HepG2 (cell line): Measurements from ENCODE around the gene SORBS2. TPM values are rescaled to one million over a fixed set of nuclear protein-coding genes. Genes with fewer than 3 reads are reported as not detected.
A peak's percentile ranks its signal among the peaks of the same experiment; 100 is the strongest.

ENCODE experiments used
- ATAC-seq: fragments of 200-7000 bp; cut with Tn5 transposase; 3 replicates; pipeline ENCODE4 v1.9.1; 2020; ENCODE audit warnings: mild to moderate bottlenecking, moderate library complexity
- BruUV-seq: library from RNA; stranded (reverse); fragments of 400-500 nt; replicated peaks from 2 replicates; lab custom pipeline; 2021; lab: Mats Ljungman, UMichigan
- CTCF ChIA-PET: fragments of 300-600 bp; formaldehyde crosslinking; extraction: SDS; loops from one replicate; lab custom pipeline; 2021; ENCODE audit warnings: low total read pairs, inconsistent platforms, low intra/inter-chr PET ratio; lab: Yijun Ruan, JAX
- POLR2A ChIA-PET: fragments of 350-600 bp; sonication (Branson Sonifier 250); formaldehyde crosslinking; loops from one replicate; lab custom pipeline; 2020; ENCODE audit warnings: antibody characterized with exemption, inconsistent platforms; lab: Yijun Ruan, JAX
- DNase-seq: peaks from one replicate; pipeline ENCODE4 v3.0.0-alpha.2; 2015; ENCODE audit warnings: low spot score
- FAIRE-seq: peaks from 3 replicates; lab custom pipeline; 2011; peaks lifted over from hg19 to GRCh38; lab: Jason Lieb, UNC
- H2AFZ ChIP-seq: one replicate; pipeline ENCODE4 v1.6.1; 2011; ENCODE audit warnings: low read length, inconsistent platforms
- H3K27ac ChIP-seq: fragments of 300-600 bp; 3 replicates; pipeline ENCODE4 v1.8.0; 2011; ENCODE audit warnings: mixed run types, mild to moderate bottlenecking, mixed read lengths, low read length, inconsistent platforms; ENCODE audit not compliant: insufficient read depth; ENCODE audit errors: extremely low read length
- H3K27me3 ChIP-seq, 2 experiments: fragments of 200-600 bp in 1 of 2; 2 replicates in 1 of 2; 3 replicates in 1 of 2; pipeline versions ENCODE4 v1.6.0 to v1.8.0; 2011; ENCODE audit warnings: low read length in 2 of 2, mild to moderate bottlenecking in 2 of 2, moderate library complexity in 2 of 2, inconsistent platforms in 1 of 2; ENCODE audit not compliant: insufficient read depth in 2 of 2, control insufficient read depth in 1 of 2
- H3K36me3 ChIP-seq, 2 experiments: fragments of 200-600 bp in 1 of 2; replicated peaks in 1 of 2; 2 replicates in 1 of 2; 3 replicates in 1 of 2; pipeline versions ENCODE4 v1.5.1 to v1.8.0; 2011; ENCODE audit warnings: low read length in 2 of 2, inconsistent platforms in 1 of 2; ENCODE audit not compliant: insufficient read depth in 2 of 2, control insufficient read depth in 1 of 2
- H3K4me1 ChIP-seq: 2 replicates; pipeline ENCODE4 v1.5.1; 2012; ENCODE audit warnings: low read length, inconsistent platforms; ENCODE audit not compliant: insufficient read depth
- H3K4me2 ChIP-seq: 2 replicates; pipeline ENCODE4 v1.6.0; 2011; ENCODE audit warnings: low read depth, low read length, inconsistent platforms
- H3K4me3 ChIP-seq, 3 experiments: fragments of 200-600 bp in 1 of 3; sonication (generic), shearing (Covaris generic) in 1 of 3; replicated peaks in 1 of 3; 2 replicates each; pipeline ENCODE4 v1.5.1; 2011 to 2016; ENCODE audit warnings: low read length in 3 of 3, inconsistent platforms in 2 of 3, low read depth in 2 of 3, mild to moderate bottlenecking in 2 of 3, control low read depth in 1 of 3, mixed read lengths in 1 of 3; ENCODE audit not compliant: insufficient read depth in 1 of 3
- H3K79me2 ChIP-seq: one replicate; pipeline ENCODE4 v1.6.1; 2011; ENCODE audit warnings: low read length, inconsistent platforms; ENCODE audit not compliant: insufficient read depth
- H3K9ac ChIP-seq: 2 replicates; pipeline ENCODE4 v1.6.0; 2011; ENCODE audit warnings: mild to moderate bottlenecking, low read depth, low read length, inconsistent platforms; ENCODE audit not compliant: insufficient read depth
- H3K9me3 ChIP-seq: 2 replicates; pipeline ENCODE4 v1.5.1; 2012; ENCODE audit warnings: mild to moderate bottlenecking, low read length
- H4K20me1 ChIP-seq: 2 replicates; pipeline ENCODE4 v1.6.0; 2011; ENCODE audit warnings: inconsistent platforms, mild to moderate bottlenecking, low read length, moderate library complexity; ENCODE audit not compliant: insufficient read depth
- CEBPG ChIP-seq: IDR thresholded peaks from 2 replicates; pipeline ENCODE4 v1.6.1; 2016
- DNMT1 ChIP-seq: sonication (generic); formaldehyde crosslinking; IDR thresholded peaks from 2 replicates; pipeline ENCODE4 v1.5.1; 2020; ENCODE audit warnings: mild to moderate bottlenecking, missing genetic modification reagents
- ELK4 ChIP-seq: sonication (generic); formaldehyde crosslinking; IDR thresholded peaks from 2 replicates; pipeline ENCODE4 v1.9.0; 2021; ENCODE audit warnings: missing genetic modification reagents, borderline replicate concordance
- GATAD2A ChIP-seq: IDR thresholded peaks from 2 replicates; pipeline ENCODE4 v1.6.1; 2016
- KDM1A ChIP-seq: IDR thresholded peaks from 2 replicates; pipeline ENCODE4 v1.6.1; 2016; ENCODE audit warnings: missing compliant biosample characterization
- LCORL ChIP-seq, 2 experiments: fragments of 450-650 bp in 1 of 2; sonication (generic) in 1 of 2; formaldehyde crosslinking in 1 of 2; IDR thresholded peaks; 2 replicates each; pipeline versions ENCODE4 v1.5.0 to v1.6.1; 2017 to 2020; ENCODE audit warnings: antibody characterized with exemption in 1 of 2, missing genetic modification reagents in 1 of 2
- NFE2 ChIP-seq: sonication (generic); formaldehyde crosslinking; IDR thresholded peaks from 2 replicates; pipeline ENCODE4 v1.4.0; 2020; ENCODE audit warnings: missing genetic modification reagents
- NR2F2 ChIP-seq: IDR thresholded peaks from 2 replicates; pipeline ENCODE4 v1.6.1; 2012; ENCODE audit warnings: low read depth, inconsistent platforms, borderline replicate concordance
- PRDM15 ChIP-seq: sonication (generic); formaldehyde crosslinking; IDR thresholded peaks from 2 replicates; pipeline ENCODE4 v1.4.0; 2020; ENCODE audit warnings: missing genetic modification reagents
- RXRB ChIP-seq: IDR thresholded peaks from 2 replicates; pipeline ENCODE4 v1.6.1; 2016; ENCODE audit warnings: borderline replicate concordance, missing genetic modification reagents, missing compliant biosample characterization
- SKIL ChIP-seq: sonication (generic); formaldehyde crosslinking; IDR thresholded peaks from 2 replicates; pipeline ENCODE4 v1.8.0; 2022; ENCODE audit warnings: missing genetic modification reagents, mild to moderate bottlenecking, moderate library complexity, borderline replicate concordance
- TMF1 ChIP-seq: sonication (generic); formaldehyde crosslinking; IDR thresholded peaks from 2 replicates; pipeline ENCODE4 v1.8.1; 2022; ENCODE audit warnings: low read depth, missing genetic modification reagents
- ZNF687 ChIP-seq: sonication (generic); formaldehyde crosslinking; IDR thresholded peaks from 2 replicates; pipeline ENCODE4 v1.5.1; 2020; ENCODE audit warnings: mild to moderate bottlenecking, missing genetic modification reagents, moderate library complexity
- WGBS: methylation state at CpG from one replicate; pipeline ENCODE4 v1.1.6; 2017; ENCODE audit warnings: low lambda C conversion rate; 5-methylcytosine and 5-hydroxymethylcytosine counted together
- in situ Hi-C: cut with HindIII; loops from 2 replicates; pipeline ENCODE4 v1.10.0; 2017; ENCODE audit warnings: low pct_unique_long_range_greater_than_20kb; ENCODE audit not compliant: extremely low pct_ligation_motif_present
- intact Hi-C: fragments of 100-400 bp; cut with micrococcal nuclease; formaldehyde crosslinking; loops from one replicate; pipeline ENCODE4 v1.10.0; 2022; ENCODE audit not compliant: unreplicated experiment
- polyA plus RNA-seq, 8 experiments: library from polyadenylated mRNA; depleted of rRNA in 3 of 8; stranded (reverse) in 7 of 8; unstranded in 1 of 8; fragments of >200 nt; fragmentation: Illumina TruSeq in 4 of 8; extraction: Trizol in 4 of 8; gene quantifications; 2 replicates each; pipeline versions ENCODE4 v1.2.1 to v1.2.3, GENCODE V29; 2011 to 2016; ENCODE audit warnings: low read depth in 4 of 8, missing spikeins in 1 of 8, mixed read lengths in 1 of 8; ENCODE audit not compliant: insufficient read depth in 1 of 8
- total RNA-seq, 5 experiments: library from RNA; depleted of rRNA; stranded (reverse); fragments of >200 nt; fragmentation: Illumina TruSeq; extraction: Trizol; gene quantifications; 2 replicates each; pipeline ENCODE4 v1.2.3, GENCODE V29; 2016; ENCODE audit warnings: low read depth in 1 of 5

Gene SORBS2
- total and polyA plus RNA-seq, 2 of the 13 experiments (the other 11 are each of a cell fraction or from before 2014, with no cell fraction given), result 25.0 to 80.5 TPM

GRCh38 chr4:185651137-185651677 lies 160.8 kb downstream of the SORBS2 start:
- peaks cover 31% of the 10 kb centered on the region for H3K4me1 ChIP-seq
- ATAC-seq (peak; percentile 78), FAIRE-seq (no peak), DNase-seq (peak; percentile 72)
- H3K27ac ChIP-seq, result peak overlapping the region; percentile 35
- H3K79me2 ChIP-seq, result no peaks in the 10 kb centered on the region
- no peaks in the 10 kb centered on the region for H3K27me3 ChIP-seq
- WGBS, result 43% methylated on average over 5 of the region's 5 CpGs
- H3K9me3 ChIP-seq, result no peaks in the 10 kb centered on the region
- H3K9ac ChIP-seq, result peak overlapping the region; percentile 15; the same call in 1 of the 2 replicates
- peaks cover 11 to 38% of the 10 kb centered on the region in 2 experiments; a peak in 4 of 5 replicates for H3K36me3 ChIP-seq
- intact Hi-C loops, result loop anchor here (5.0 kb wide), 1 partner anchor 161 kb away; the partner anchor contains the start of gene SORBS2
- H4K20me1 ChIP-seq, result no peaks in the 10 kb centered on the region
- no peak overlapping the region for H3K4me3 ChIP-seq
- CTCF ChIA-PET, result no interaction called here
- in situ Hi-C loops, result no loop called here
- BruUV-seq, result no TSS peak
- no peak overlapping the region for H2AFZ ChIP-seq
- POLR2A ChIA-PET, result interaction anchor here (0.8 kb wide), 1 partner anchor 160 kb away, joined by 3 read pairs; no protein-coding TSS in a partner anchor
- H3K4me2 ChIP-seq, result peak overlapping the region; percentile 16; the same call in 1 of the 2 replicates
- TF ChIP-seq SKIL (no peak), TMF1 (CRISPR knock-in tag) (no peak), LCORL (IDR thresholded peaks at IDR 0.05) (no peak), LCORL (CRISPR knock-in tag; IDR thresholded peaks at IDR 0.05) (0 out of 2 replicates have a peak, but pooled peaks have one; percentile 20), NR2F2 (0 out of 2 replicates have a peak, but pooled peaks have one; percentile 25), KDM1A (CRISPR knock-in tag) (no peak), RXRB (CRISPR knock-in tag) (peak; percentile 73; the same call in 1 of the 2 replicates), GATAD2A (CRISPR knock-in tag) (peak; percentile 77), DNMT1 (no peak), CEBPG (CRISPR knock-in tag) (peak; percentile 27; the same call in 1 of the 2 replicates), ELK4 (CRISPR knock-in tag) (no peak), NFE2 (CRISPR knock-in tag) (no peak), ZNF687 (CRISPR knock-in tag) (peak; percentile 18; the same call in 1 of the 2 replicates), PRDM15 (CRISPR knock-in tag) (no peak)
